Liver (tissue), 9 donors: ENCODE data around the gene HIGD1A. TPM values are rescaled to one million over a fixed set of nuclear protein-coding genes. Genes with fewer than 3 reads are reported as not detected.
A peak's percentile ranks its signal among the peaks of the same experiment; 100 is the strongest.

Source experiments
- DNase-seq: peaks from one replicate; pipeline ENCODE4 v3.0.0-alpha.2; 2017; ENCODE audit warnings: low spot score
- H3K27ac ChIP-seq, 2 donors: one replicate each; pipeline ENCODE4 v1.7.0; 2013; ENCODE audit warnings: inconsistent platforms in 2 of 2, low read length in 2 of 2, control low read depth in 1 of 2, low read depth in 1 of 2, mild to moderate bottlenecking in 1 of 2
- H3K27me3 ChIP-seq, 4 donors: one replicate each; pipeline versions ENCODE4 v1.6.1 to v1.7.0; 2013; ENCODE audit warnings: low read length in 3 of 4, inconsistent platforms in 1 of 4, mild to moderate bottlenecking in 1 of 4, moderate library complexity in 1 of 4; ENCODE audit not compliant: control insufficient read depth in 4 of 4, insufficient read depth in 4 of 4
- H3K36me3 ChIP-seq, 4 donors: one replicate each; pipeline versions ENCODE4 v1.6.1 to v1.7.0; 2013; ENCODE audit warnings: low read length in 3 of 4, mild to moderate bottlenecking in 3 of 4, low read depth in 1 of 4, moderate library complexity in 1 of 4; ENCODE audit not compliant: control insufficient read depth in 4 of 4, insufficient read depth in 3 of 4
- H3K4me1 ChIP-seq, 4 donors: one replicate each; pipeline versions ENCODE4 v1.6.1 to v1.7.0; 2013; ENCODE audit warnings: low read length in 3 of 4, mild to moderate bottlenecking in 3 of 4, moderate library complexity in 1 of 4; ENCODE audit not compliant: control insufficient read depth in 4 of 4, insufficient read depth in 4 of 4
- H3K4me3 ChIP-seq, 3 donors: one replicate each; pipeline versions ENCODE4 v1.6.1 to v1.7.0; 2013; ENCODE audit warnings: low read length in 3 of 3, control low read depth in 1 of 3, low read depth in 1 of 3, mild to moderate bottlenecking in 1 of 3
- H3K9ac ChIP-seq, 2 donors: one replicate each; pipeline ENCODE4 v1.7.0; 2013; ENCODE audit warnings: low read length in 2 of 2, mild to moderate bottlenecking in 2 of 2, moderate library complexity in 2 of 2, control low read depth in 1 of 2, low read depth in 1 of 2
- H3K9me3 ChIP-seq, 4 donors: one replicate each; pipeline versions ENCODE4 v1.6.1 to v1.7.0; 2013; ENCODE audit warnings: low read length in 3 of 4; ENCODE audit not compliant: control insufficient read depth in 4 of 4
- ATF3 ChIP-seq: IDR thresholded peaks from 2 replicates; pipeline ENCODE4 v1.6.1; 2016; ENCODE audit warnings: antibody characterized with exemption
- CTCF ChIP-seq: fragments of 150-350 bp; IDR thresholded peaks from 2 replicates; pipeline ENCODE4 v1.5.1; 2017; ENCODE audit warnings: improper control_type of control experiment, low read depth, low read length; ENCODE audit not compliant: missing input control
- EGR1 ChIP-seq, 2 donors: IDR thresholded peaks; 2 replicates each; pipeline ENCODE4 v1.6.1; 2016 to 2018; ENCODE audit warnings: antibody characterized with exemption in 2 of 2, low read depth in 2 of 2
- FOXA1 ChIP-seq: IDR thresholded peaks from 2 replicates; pipeline ENCODE4 v1.6.1; 2016; ENCODE audit warnings: antibody characterized with exemption
- FOXA2 ChIP-seq: IDR thresholded peaks from 2 replicates; pipeline ENCODE4 v1.6.1; 2016; ENCODE audit warnings: antibody characterized with exemption
- GABPA ChIP-seq, 2 donors: IDR thresholded peaks in 1 of 2; conservative IDR thresholded peaks in 1 of 2; 2 replicates each; pipeline ENCODE4 v1.6.1; 2016; ENCODE audit warnings: antibody characterized with exemption in 2 of 2, mild to moderate bottlenecking in 1 of 2, moderate library complexity in 1 of 2
- HNF4A ChIP-seq, 2 donors: conservative IDR thresholded peaks; 2 replicates each; pipeline ENCODE4 v1.6.1; 2016; ENCODE audit warnings: antibody characterized with exemption in 2 of 2, mild to moderate bottlenecking in 2 of 2
- HNF4G ChIP-seq: IDR thresholded peaks from 2 replicates; pipeline ENCODE4 v1.6.1; 2016; ENCODE audit warnings: antibody characterized with exemption
- JUND ChIP-seq, 2 donors: IDR thresholded peaks; 2 replicates each; pipeline ENCODE4 v1.6.1; 2016; ENCODE audit warnings: antibody characterized with exemption in 2 of 2
- NR2F2 ChIP-seq: IDR thresholded peaks from 2 replicates; pipeline ENCODE4 v1.6.1; 2016; ENCODE audit warnings: antibody characterized with exemption
- REST ChIP-seq: IDR thresholded peaks from 2 replicates; pipeline ENCODE4 v1.6.1; 2016; ENCODE audit warnings: antibody characterized with exemption, mild to moderate bottlenecking
- RXRA ChIP-seq, 2 donors: IDR thresholded peaks; 2 replicates each; pipeline ENCODE4 v1.6.1; 2017 to 2018; ENCODE audit warnings: antibody characterized with exemption in 2 of 2, mild to moderate bottlenecking in 1 of 2
- SP1 ChIP-seq: IDR thresholded peaks from 2 replicates; pipeline ENCODE4 v1.6.1; 2018; ENCODE audit warnings: antibody characterized with exemption, mild to moderate bottlenecking
- YY1 ChIP-seq: IDR thresholded peaks from 2 replicates; pipeline ENCODE4 v1.6.1; 2016; ENCODE audit warnings: antibody characterized with exemption, mild to moderate bottlenecking
- WGBS: extraction: QIAGEN DNeasy Blood & Tissue Kit; methylation state at CpG from one replicate; pipeline ENCODE4 v1.1.7; 2013; 5-methylcytosine and 5-hydroxymethylcytosine counted together
- polyA plus RNA-seq, 2 donors: library from polyadenylated mRNA; stranded (reverse) in 1 of 2; unstranded in 1 of 2; fragments of 200-250 nt in 1 of 2; fragments of >200 nt in 1 of 2; fragmentation: Nextera tagmentation in 1 of 2; extraction: Ambion mirVana in 1 of 2; gene quantifications; one replicate each; pipeline versions ENCODE4 v1.2.1 to v1.2.3, GENCODE V29; 2013 to 2015
- total RNA-seq, 2 donors: library from RNA; depleted of rRNA; stranded (reverse); fragments of >200 nt; gene quantifications; one replicate each; pipeline ENCODE4 v1.2.3, GENCODE V29; 2014
- TF ChIP-seq, protein P1 (sequence below): IDR thresholded peaks from 2 replicates; pipeline ENCODE4 v1.6.1; 2016; ENCODE audit warnings: antibody characterized with exemption
- TF ChIP-seq, protein P2 (sequence below): IDR thresholded peaks from 2 replicates; pipeline ENCODE4 v1.6.1; 2016; ENCODE audit warnings: antibody characterized with exemption
- donor health status: healthy.
- donor health status: healthy.
- donor health status: healthy.
- donor health status: healthy.
- donor health status: healthy.

The HIGD1A gene
- total and polyA plus RNA-seq, 4 donors: 117 to 256 (median 245) TPM

GRCh38 chr3:42819351-42819965, 15.2 kb upstream of the HIGD1A start:
- peak; percentile 2 for TF ChIP-seq CTCF
- TF ChIP-seq, protein P1, sequence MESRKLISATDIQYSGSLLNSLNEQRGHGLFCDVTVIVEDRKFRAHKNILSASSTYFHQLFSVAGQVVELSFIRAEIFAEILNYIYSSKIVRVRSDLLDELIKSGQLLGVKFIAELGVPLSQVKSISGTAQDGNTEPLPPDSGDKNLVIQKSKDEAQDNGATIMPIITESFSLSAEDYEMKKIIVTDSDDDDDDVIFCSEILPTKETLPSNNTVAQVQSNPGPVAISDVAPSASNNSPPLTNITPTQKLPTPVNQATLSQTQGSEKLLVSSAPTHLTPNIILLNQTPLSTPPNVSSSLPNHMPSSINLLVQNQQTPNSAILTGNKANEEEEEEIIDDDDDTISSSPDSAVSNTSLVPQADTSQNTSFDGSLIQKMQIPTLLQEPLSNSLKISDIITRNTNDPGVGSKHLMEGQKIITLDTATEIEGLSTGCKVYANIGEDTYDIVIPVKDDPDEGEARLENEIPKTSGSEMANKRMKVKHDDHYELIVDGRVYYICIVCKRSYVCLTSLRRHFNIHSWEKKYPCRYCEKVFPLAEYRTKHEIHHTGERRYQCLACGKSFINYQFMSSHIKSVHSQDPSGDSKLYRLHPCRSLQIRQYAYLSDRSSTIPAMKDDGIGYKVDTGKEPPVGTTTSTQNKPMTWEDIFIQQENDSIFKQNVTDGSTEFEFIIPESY: no peak
- peak; percentile 8 for TF ChIP-seq YY1
- TF ChIP-seq HNF4A (conservative IDR thresholded peaks at IDR 0.05): peak in 1 of 2 donors; percentile 20
- Histone ChIP-seq H3K27ac (no peak overlapping the region), H3K9ac (no peak overlapping the region), H3K4me3 (no peak overlapping the region), H3K27me3 (no peaks in the 10 kb centered on the region), H3K9me3 (no peaks in the 10 kb centered on the region), H3K36me3 (no peaks in the 10 kb centered on the region), H3K4me1 (peaks cover 3 to 8% (median 5%) of the 10 kb centered on the region in 4 donors)
- DNase-seq: no peak
- WGBS: 23% methylated on average over 2 of the region's 2 CpGs

- Histone ChIP-seq H3K9ac (no peak overlapping the region), H3K27me3 (no peaks in the 10 kb centered on the region), H3K4me1 (peaks cover 3 to 8% (median 5%) of the 10 kb centered on the region in 4 donors), H3K36me3 (no peaks in the 10 kb centered on the region), H3K9me3 (no peaks in the 10 kb centered on the region), H3K27ac (no peak overlapping the region), H3K4me3 (no peak overlapping the region)
- TF ChIP-seq JUND (IDR thresholded peaks at IDR 0.05) (no peak), ATF3 (no peak), CTCF (no peak), YY1 (no peak), REST (no peak), HNF4A (conservative IDR thresholded peaks at IDR 0.05) (no peak), FOXA1 (no peak), HNF4G (no peak), SP1 (no peak), GABPA (IDR thresholded peaks at IDR 0.05 in 1 of 2, conservative IDR thresholded peaks at IDR 0.05 in 1 of 2) (no peak), NR2F2 (no peak), RXRA (IDR thresholded peaks at IDR 0.05) (no peak), EGR1 (IDR thresholded peaks at IDR 0.05; ENCODE audit: low read depth in 2 of 2) (no peak), FOXA2 (no peak)
- TF ChIP-seq, protein P2, sequence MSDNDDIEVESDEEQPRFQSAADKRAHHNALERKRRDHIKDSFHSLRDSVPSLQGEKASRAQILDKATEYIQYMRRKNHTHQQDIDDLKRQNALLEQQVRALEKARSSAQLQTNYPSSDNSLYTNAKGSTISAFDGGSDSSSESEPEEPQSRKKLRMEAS: no peak
- TF ChIP-seq, protein P1: no peak
- WGBS: 69% methylated on average over 2 of the region's 2 CpGs
- no peak for DNase-seq
Observed at GRCh38 chr3:42815826-42816225, 11.5 kb upstream of the HIGD1A start.
